HEK293 (cell line): ENCODE data around the gene ZNF688.

Experiments
- AEBP2 ChIP-seq: fragments of 450-650 bp; formaldehyde crosslinking; IDR thresholded peaks from 2 replicates; pipeline ENCODE4 v1.5.1; 2016; ENCODE audit warnings: missing biosample characterization, missing genetic modification characterization, borderline replicate concordance
- KLF8 ChIP-seq: fragments of 450-650 bp; formaldehyde crosslinking; IDR thresholded peaks from 2 replicates; pipeline ENCODE4 v1.5.1; 2016; ENCODE audit warnings: missing biosample characterization, missing genetic modification characterization
- PRDM10 ChIP-seq: fragments of 450-650 bp; formaldehyde crosslinking; IDR thresholded peaks from 2 replicates; pipeline ENCODE4 v1.5.1; 2016; ENCODE audit warnings: missing biosample characterization, missing genetic modification characterization
- ZBTB21 ChIP-seq: fragments of 450-650 bp; formaldehyde crosslinking; IDR thresholded peaks from 2 replicates; pipeline ENCODE4 v1.5.1; 2017; ENCODE audit warnings: missing biosample characterization, missing genetic modification characterization
- ZBTB26 ChIP-seq: fragments of 450-650 bp; formaldehyde crosslinking; optimal IDR thresholded peaks from 2 replicates; pipeline ENCODE3; 2016; ENCODE audit warnings: missing biosample characterization, mild to moderate bottlenecking, missing genetic modification characterization
- ZBTB6 ChIP-seq: fragments of 450-650 bp; formaldehyde crosslinking; IDR thresholded peaks from 2 replicates; pipeline ENCODE4 v1.5.1; 2017; ENCODE audit warnings: missing biosample characterization, missing genetic modification characterization
- ZNF157 ChIP-seq: fragments of 450-650 bp; formaldehyde crosslinking; IDR thresholded peaks from 2 replicates; pipeline ENCODE4 v1.5.1; 2016; ENCODE audit warnings: missing biosample characterization, missing genetic modification characterization
- ZNF16 ChIP-seq: fragments of 450-650 bp; formaldehyde crosslinking; IDR thresholded peaks from 2 replicates; pipeline ENCODE4 v1.5.1; 2016; ENCODE audit warnings: low read depth, missing biosample characterization, missing genetic modification characterization
- ZNF18 ChIP-seq: fragments of 450-650 bp; formaldehyde crosslinking; IDR thresholded peaks from 2 replicates; pipeline ENCODE4 v1.5.1; 2016; ENCODE audit warnings: missing biosample characterization, missing genetic modification characterization
- ZNF2 ChIP-seq: fragments of 450-650 bp; formaldehyde crosslinking; IDR thresholded peaks from 2 replicates; pipeline ENCODE4 v1.5.1; 2016; ENCODE audit warnings: missing biosample characterization, missing genetic modification characterization
- ZNF248 ChIP-seq: fragments of 450-650 bp; formaldehyde crosslinking; IDR thresholded peaks from 2 replicates; pipeline ENCODE4 v1.5.1; 2017; ENCODE audit warnings: missing biosample characterization, missing genetic modification characterization
- ZNF274 ChIP-seq, 2 experiments: fragments of 200-500 bp in 1 of 2; fragments of 450-650 bp in 1 of 2; sonication (Bioruptor generic) in 1 of 2; formaldehyde crosslinking in 1 of 2; IDR thresholded peaks; 2 replicates each; pipeline versions ENCODE4 v1.5.1 to v1.6.1; 2014 to 2016; ENCODE audit warnings: borderline replicate concordance in 1 of 2, inconsistent platforms in 1 of 2, low read length in 1 of 2, missing biosample characterization in 1 of 2, missing genetic modification characterization in 1 of 2
- ZNF341 ChIP-seq: fragments of 450-650 bp; formaldehyde crosslinking; IDR thresholded peaks from 2 replicates; pipeline ENCODE4; 2016; ENCODE audit warnings: low read depth, missing biosample characterization, missing genetic modification characterization
- ZNF433 ChIP-seq: fragments of 450-650 bp; formaldehyde crosslinking; IDR thresholded peaks from 2 replicates; pipeline ENCODE4 v1.5.1; 2016; ENCODE audit warnings: missing biosample characterization, missing genetic modification characterization, low read depth
- ZNF488 ChIP-seq: fragments of 450-650 bp; formaldehyde crosslinking; IDR thresholded peaks from 2 replicates; pipeline ENCODE4 v1.5.1; 2016; ENCODE audit warnings: missing biosample characterization, missing genetic modification characterization
- ZNF548 ChIP-seq: fragments of 450-650 bp; formaldehyde crosslinking; IDR thresholded peaks from 2 replicates; pipeline ENCODE4 v1.5.1; 2016; ENCODE audit warnings: missing biosample characterization, missing genetic modification characterization
- ZNF621 ChIP-seq: fragments of 450-650 bp; formaldehyde crosslinking; IDR thresholded peaks from 2 replicates; pipeline ENCODE4 v1.5.1; 2017; ENCODE audit warnings: missing biosample characterization, missing genetic modification characterization
- ZNF654 ChIP-seq: fragments of 450-650 bp; formaldehyde crosslinking; IDR thresholded peaks from 2 replicates; pipeline ENCODE4 v1.5.1; 2016; ENCODE audit warnings: low read depth, missing biosample characterization, missing genetic modification characterization
- ZNF660 ChIP-seq: fragments of 450-650 bp; IDR thresholded peaks from 2 replicates; pipeline ENCODE4 v1.5.1; 2018; ENCODE audit warnings: missing biosample characterization, mild to moderate bottlenecking, missing genetic modification characterization
- ZSCAN23 ChIP-seq: fragments of 450-650 bp; formaldehyde crosslinking; IDR thresholded peaks from 2 replicates; pipeline ENCODE4 v1.5.1; 2016; ENCODE audit warnings: missing biosample characterization, missing genetic modification characterization
- ZSCAN30 ChIP-seq: fragments of 450-650 bp; IDR thresholded peaks from 2 replicates; pipeline ENCODE4 v1.5.1; 2018; ENCODE audit warnings: missing biosample characterization, mild to moderate bottlenecking, missing genetic modification characterization, moderate library complexity
- ZSCAN5A ChIP-seq: fragments of 450-650 bp; formaldehyde crosslinking; IDR thresholded peaks from 2 replicates; pipeline ENCODE4 v1.5.1; 2016; ENCODE audit warnings: missing biosample characterization, missing genetic modification characterization
- ZXDB ChIP-seq: fragments of 450-650 bp; formaldehyde crosslinking; IDR thresholded peaks from 2 replicates; pipeline ENCODE4 v1.5.1; 2016; ENCODE audit warnings: missing biosample characterization, missing genetic modification characterization

ZNF688 gene

GRCh38 chr16:30609926-30610839, 38.7 kb upstream of the ZNF688 start, which contains the start of gene ZNF689 (continued):
- TF ChIP-seq ZSCAN5A (peak; percentile 83), ZNF654 (tag by site-specific recombination) (no peak), ZBTB21 (tag by site-specific recombination) (peak; percentile 44; the same call in 1 of the 2 replicates), ZBTB6 (tag by site-specific recombination) (peak; percentile 95), ZBTB26 (tag by site-specific recombination) (peak; percentile 54), ZNF18 (tag by site-specific recombination) (peak; percentile 55), ZNF621 (no peak), ZNF2 (tag by site-specific recombination) (peak; percentile 88), ZNF16 (no peak), ZNF248 (tag by site-specific recombination) (no peak), ZNF660 (tag by site-specific recombination) (peak; percentile 75), ZXDB (tag by site-specific recombination) (peak; percentile 95), ZNF548 (tag by site-specific recombination) (no peak), AEBP2 (tag by site-specific recombination) (no peak), ZSCAN23 (0 out of 2 replicates have a peak, but pooled peaks have one; percentile 35), ZNF488 (tag by site-specific recombination) (no peak; the same call in 1 of the 2 replicates), KLF8 (tag by site-specific recombination) (peak; percentile 68), ZNF157 (peak; percentile 26), PRDM10 (tag by site-specific recombination) (peak; percentile 92), ZNF274 (IDR thresholded peaks at IDR 0.05; ENCODE audit: low read length) (no peak), ZNF274 (tag by site-specific recombination; IDR thresholded peaks at IDR 0.05; ENCODE audit: borderline replicate concordance) (no peak), ZSCAN30 (tag by site-specific recombination) (peak; percentile 74), ZNF433 (tag by site-specific recombination) (no peak), ZNF341 (peak; percentile 78)
